GM12878 (cell line): ENCODE results near the gene CCDC15. TPM values are rescaled to one million over a fixed set of nuclear protein-coding genes. Genes with fewer than 3 reads are reported as not detected.

Experiments
- CEBPB ChIP-seq, 2 experiments: fragments of 150-350 bp in 1 of 2; IDR thresholded peaks; 2 replicates each; pipeline ENCODE4 v1.6.1; 2012 to 2014; ENCODE audit warnings: low read depth in 2 of 2, low read length in 2 of 2, borderline replicate concordance in 1 of 2, inconsistent platforms in 1 of 2
- ETV6 ChIP-seq, 2 experiments: fragments of 450-650 bp in 1 of 2; IDR thresholded peaks in 1 of 2; conservative IDR thresholded peaks in 1 of 2; 2 replicates each; pipeline ENCODE4 v1.6.1; 2014; ENCODE audit warnings: antibody characterized with exemption in 1 of 2, borderline replicate concordance in 1 of 2, low read depth in 1 of 2, mild to moderate bottlenecking in 1 of 2, moderate library complexity in 1 of 2
- EZH2 ChIP-seq: IDR thresholded peaks from 2 replicates; pipeline ENCODE4 v1.6.1; 2012; ENCODE audit warnings: low read depth, mild to moderate bottlenecking, control low read depth, inconsistent platforms, low read length, borderline replicate concordance; ENCODE audit not compliant: control insufficient read depth
- HCFC1 ChIP-seq: fragments of 150-350 bp; IDR thresholded peaks from 2 replicates; pipeline ENCODE4 v1.6.1; 2014; ENCODE audit warnings: low read length
- HDAC2 ChIP-seq: fragments of 200-600 bp; sonication (generic); IDR thresholded peaks from 2 replicates; pipeline ENCODE4 v1.6.1; 2017
- IKZF2 ChIP-seq, 2 experiments: fragments of 450-650 bp; IDR thresholded peaks; 2 replicates each; pipeline ENCODE4 v1.6.1; 2017; ENCODE audit warnings: mild to moderate bottlenecking in 2 of 2, moderate library complexity in 2 of 2
- PML ChIP-seq: IDR thresholded peaks from 2 replicates; pipeline ENCODE4 v1.6.1; 2012; ENCODE audit warnings: low read length, inconsistent platforms
- TAF1 ChIP-seq: IDR thresholded peaks from 2 replicates; pipeline ENCODE4 v1.6.1; 2011; ENCODE audit warnings: mild to moderate bottlenecking, low read depth, low read length, borderline replicate concordance
- polyA plus RNA-seq, 11 experiments: library from polyadenylated mRNA; depleted of rRNA in 4 of 11; unstranded in 6 of 11; stranded (reverse) in 5 of 11; fragments of >200 nt; fragmentation: Nextera tagmentation in 4 of 11; fragmentation: Illumina TruSeq in 1 of 11; extraction: Ambion mirVana in 4 of 11; extraction: Trizol in 1 of 11; gene quantifications; 1 replicate in 1 of 11; 2 replicates in 10 of 11; pipeline versions ENCODE4 v1.2.1 to v1.2.3, GENCODE V29; 2011 to 2016; ENCODE audit warnings: inconsistent platforms in 2 of 11, missing spikeins in 2 of 11, low read depth in 1 of 11
- total RNA-seq, 4 experiments: library from RNA; depleted of rRNA in 3 of 4; stranded (reverse); fragments of >200 nt in 3 of 4; fragmentation: Illumina TruSeq in 1 of 4; extraction: Trizol in 1 of 4; gene quantifications; 2 replicates each; pipeline versions ENCODE4 v1.2.1 to v1.2.3, GENCODE V29; 2013 to 2021
- TF ChIP-seq, protein P1 (sequence below): fragments of 450-650 bp; formaldehyde crosslinking; IDR thresholded peaks from 2 replicates; pipeline ENCODE4 v1.5.0; 2022; ENCODE audit warnings: mild to moderate bottlenecking, missing genetic modification characterization
- TF ChIP-seq, protein P2 (sequence below), 3 experiments: IDR thresholded peaks in 2 of 3; conservative IDR thresholded peaks in 1 of 3; 2 replicates each; pipeline ENCODE4 v1.5.1; 2011; ENCODE audit warnings: low read depth in 3 of 3, low read length in 3 of 3, mild to moderate bottlenecking in 3 of 3, control low read depth in 2 of 3, moderate library complexity in 2 of 3, inconsistent platforms in 1 of 3, mixed read lengths in 1 of 3; ENCODE audit not compliant: control insufficient read depth in 2 of 3, insufficient read depth in 1 of 3; ENCODE audit errors: extremely low read depth in 1 of 3
- TF ChIP-seq, protein P3 (sequence below): IDR thresholded peaks from 2 replicates; pipeline ENCODE4 v1.6.1; 2011; ENCODE audit warnings: low read depth, mild to moderate bottlenecking, low read length, moderate library complexity, borderline replicate concordance; ENCODE audit errors: extremely low read depth
- TF ChIP-seq, protein P4 (sequence below): IDR thresholded peaks from 2 replicates; pipeline ENCODE4 v1.6.1; 2012; ENCODE audit warnings: improper control_type of control experiment, low read depth, low read length; ENCODE audit not compliant: insufficient replicate concordance

The CCDC15 gene
- total and polyA plus RNA-seq, 10 of the 15 experiments (the other 5 are each of a cell fraction or from before 2014, with no cell fraction given) = 2.0 to 5.3 (median 3.3) TPM

DNA sequence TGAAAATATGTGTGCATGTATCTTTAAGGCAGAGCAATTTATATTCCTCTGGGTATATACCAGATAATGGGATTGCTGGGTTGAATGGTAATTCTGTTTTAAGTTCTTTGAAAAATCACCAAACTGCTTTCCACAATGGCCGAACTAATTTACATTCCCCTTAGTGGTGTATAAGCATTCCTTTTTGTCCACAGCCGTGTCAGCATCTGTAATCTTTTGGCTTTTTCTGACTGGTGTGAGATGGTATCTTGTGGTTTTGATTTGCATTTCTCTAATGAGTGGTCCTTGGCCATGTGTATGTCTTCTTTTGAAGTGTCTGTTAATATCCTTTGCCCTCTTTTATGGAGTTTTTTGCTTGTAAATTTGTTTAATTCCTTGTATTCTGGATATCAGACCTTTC lies 24.3 kb downstream of the CCDC15 start (continued):
- TF ChIP-seq, protein P1, sequence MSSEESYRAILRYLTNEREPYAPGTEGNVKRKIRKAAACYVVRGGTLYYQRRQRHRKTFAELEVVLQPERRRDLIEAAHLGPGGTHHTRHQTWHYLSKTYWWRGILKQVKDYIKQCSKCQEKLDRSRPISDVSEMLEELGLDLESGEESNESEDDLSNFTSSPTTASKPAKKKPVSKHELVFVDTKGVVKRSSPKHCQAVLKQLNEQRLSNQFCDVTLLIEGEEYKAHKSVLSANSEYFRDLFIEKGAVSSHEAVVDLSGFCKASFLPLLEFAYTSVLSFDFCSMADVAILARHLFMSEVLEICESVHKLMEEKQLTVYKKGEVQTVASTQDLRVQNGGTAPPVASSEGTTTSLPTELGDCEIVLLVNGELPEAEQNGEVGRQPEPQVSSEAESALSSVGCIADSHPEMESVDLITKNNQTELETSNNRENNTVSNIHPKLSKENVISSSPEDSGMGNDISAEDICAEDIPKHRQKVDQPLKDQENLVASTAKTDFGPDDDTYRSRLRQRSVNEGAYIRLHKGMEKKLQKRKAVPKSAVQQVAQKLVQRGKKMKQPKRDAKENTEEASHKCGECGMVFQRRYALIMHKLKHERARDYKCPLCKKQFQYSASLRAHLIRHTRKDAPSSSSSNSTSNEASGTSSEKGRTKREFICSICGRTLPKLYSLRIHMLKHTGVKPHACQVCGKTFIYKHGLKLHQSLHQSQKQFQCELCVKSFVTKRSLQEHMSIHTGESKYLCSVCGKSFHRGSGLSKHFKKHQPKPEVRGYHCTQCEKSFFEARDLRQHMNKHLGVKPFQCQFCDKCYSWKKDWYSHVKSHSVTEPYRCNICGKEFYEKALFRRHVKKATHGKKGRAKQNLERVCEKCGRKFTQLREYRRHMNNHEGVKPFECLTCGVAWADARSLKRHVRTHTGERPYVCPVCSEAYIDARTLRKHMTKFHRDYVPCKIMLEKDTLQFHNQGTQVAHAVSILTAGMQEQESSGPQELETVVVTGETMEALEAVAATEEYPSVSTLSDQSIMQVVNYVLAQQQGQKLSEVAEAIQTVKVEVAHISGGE (CRISPR knock-in tag) = no peak
- TF ChIP-seq, protein P2, sequence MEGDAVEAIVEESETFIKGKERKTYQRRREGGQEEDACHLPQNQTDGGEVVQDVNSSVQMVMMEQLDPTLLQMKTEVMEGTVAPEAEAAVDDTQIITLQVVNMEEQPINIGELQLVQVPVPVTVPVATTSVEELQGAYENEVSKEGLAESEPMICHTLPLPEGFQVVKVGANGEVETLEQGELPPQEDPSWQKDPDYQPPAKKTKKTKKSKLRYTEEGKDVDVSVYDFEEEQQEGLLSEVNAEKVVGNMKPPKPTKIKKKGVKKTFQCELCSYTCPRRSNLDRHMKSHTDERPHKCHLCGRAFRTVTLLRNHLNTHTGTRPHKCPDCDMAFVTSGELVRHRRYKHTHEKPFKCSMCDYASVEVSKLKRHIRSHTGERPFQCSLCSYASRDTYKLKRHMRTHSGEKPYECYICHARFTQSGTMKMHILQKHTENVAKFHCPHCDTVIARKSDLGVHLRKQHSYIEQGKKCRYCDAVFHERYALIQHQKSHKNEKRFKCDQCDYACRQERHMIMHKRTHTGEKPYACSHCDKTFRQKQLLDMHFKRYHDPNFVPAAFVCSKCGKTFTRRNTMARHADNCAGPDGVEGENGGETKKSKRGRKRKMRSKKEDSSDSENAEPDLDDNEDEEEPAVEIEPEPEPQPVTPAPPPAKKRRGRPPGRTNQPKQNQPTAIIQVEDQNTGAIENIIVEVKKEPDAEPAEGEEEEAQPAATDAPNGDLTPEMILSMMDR (IDR thresholded peaks at IDR 0.05 in 2 of 3, conservative IDR thresholded peaks at IDR 0.05 in 1 of 3; ENCODE audit: control insufficient read depth in 2 of 3, extremely low read depth in 1 of 3, insufficient read depth in 1 of 3, low read depth in 3 of 3, low read length in 3 of 3) = no peak
- no peak for TF ChIP-seq IKZF2 (IDR thresholded peaks at IDR 0.05)
- TF ChIP-seq, protein P3, sequence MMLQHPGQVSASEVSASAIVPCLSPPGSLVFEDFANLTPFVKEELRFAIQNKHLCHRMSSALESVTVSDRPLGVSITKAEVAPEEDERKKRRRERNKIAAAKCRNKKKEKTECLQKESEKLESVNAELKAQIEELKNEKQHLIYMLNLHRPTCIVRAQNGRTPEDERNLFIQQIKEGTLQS = no peak
- no peak for TF ChIP-seq CEBPB (IDR thresholded peaks at IDR 0.05; ENCODE audit: borderline replicate concordance in 1 of 2, low read depth in 2 of 2, low read length in 2 of 2)
- no peak for TF ChIP-seq HDAC2
- TF ChIP-seq HCFC1 = no peak
- TF ChIP-seq TAF1 = no peak
- TF ChIP-seq, protein P4, sequence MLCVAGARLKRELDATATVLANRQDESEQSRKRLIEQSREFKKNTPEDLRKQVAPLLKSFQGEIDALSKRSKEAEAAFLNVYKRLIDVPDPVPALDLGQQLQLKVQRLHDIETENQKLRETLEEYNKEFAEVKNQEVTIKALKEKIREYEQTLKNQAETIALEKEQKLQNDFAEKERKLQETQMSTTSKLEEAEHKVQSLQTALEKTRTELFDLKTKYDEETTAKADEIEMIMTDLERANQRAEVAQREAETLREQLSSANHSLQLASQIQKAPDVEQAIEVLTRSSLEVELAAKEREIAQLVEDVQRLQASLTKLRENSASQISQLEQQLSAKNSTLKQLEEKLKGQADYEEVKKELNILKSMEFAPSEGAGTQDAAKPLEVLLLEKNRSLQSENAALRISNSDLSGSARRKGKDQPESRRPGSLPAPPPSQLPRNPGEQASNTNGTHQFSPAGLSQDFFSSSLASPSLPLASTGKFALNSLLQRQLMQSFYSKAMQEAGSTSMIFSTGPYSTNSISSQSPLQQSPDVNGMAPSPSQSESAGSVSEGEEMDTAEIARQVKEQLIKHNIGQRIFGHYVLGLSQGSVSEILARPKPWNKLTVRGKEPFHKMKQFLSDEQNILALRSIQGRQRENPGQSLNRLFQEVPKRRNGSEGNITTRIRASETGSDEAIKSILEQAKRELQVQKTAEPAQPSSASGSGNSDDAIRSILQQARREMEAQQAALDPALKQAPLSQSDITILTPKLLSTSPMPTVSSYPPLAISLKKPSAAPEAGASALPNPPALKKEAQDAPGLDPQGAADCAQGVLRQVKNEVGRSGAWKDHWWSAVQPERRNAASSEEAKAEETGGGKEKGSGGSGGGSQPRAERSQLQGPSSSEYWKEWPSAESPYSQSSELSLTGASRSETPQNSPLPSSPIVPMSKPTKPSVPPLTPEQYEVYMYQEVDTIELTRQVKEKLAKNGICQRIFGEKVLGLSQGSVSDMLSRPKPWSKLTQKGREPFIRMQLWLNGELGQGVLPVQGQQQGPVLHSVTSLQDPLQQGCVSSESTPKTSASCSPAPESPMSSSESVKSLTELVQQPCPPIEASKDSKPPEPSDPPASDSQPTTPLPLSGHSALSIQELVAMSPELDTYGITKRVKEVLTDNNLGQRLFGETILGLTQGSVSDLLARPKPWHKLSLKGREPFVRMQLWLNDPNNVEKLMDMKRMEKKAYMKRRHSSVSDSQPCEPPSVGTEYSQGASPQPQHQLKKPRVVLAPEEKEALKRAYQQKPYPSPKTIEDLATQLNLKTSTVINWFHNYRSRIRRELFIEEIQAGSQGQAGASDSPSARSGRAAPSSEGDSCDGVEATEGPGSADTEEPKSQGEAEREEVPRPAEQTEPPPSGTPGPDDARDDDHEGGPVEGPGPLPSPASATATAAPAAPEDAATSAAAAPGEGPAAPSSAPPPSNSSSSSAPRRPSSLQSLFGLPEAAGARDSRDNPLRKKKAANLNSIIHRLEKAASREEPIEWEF = no peak
- no peak for TF ChIP-seq PML
- TF ChIP-seq EZH2 = no peak
- no peak for TF ChIP-seq ETV6 (conservative IDR thresholded peaks at IDR 0.05 in 1 of 2, IDR thresholded peaks at IDR 0.05 in 1 of 2; ENCODE audit: borderline replicate concordance in 1 of 2, low read depth in 1 of 2)
- TF ChIP-seq, all 136 proteins: peak for 0
